B cell (primary cell): ENCODE data around the gene ERP29. TPM values are rescaled to one million over a fixed set of nuclear protein-coding genes. Genes with fewer than 3 reads are reported as not detected.

Experiments used
- ATAC-seq: fragments of 200-7000 bp; cut with Tn5 transposase; one replicate; pipeline ENCODE4 v1.10.0; 2021; ENCODE audit warnings: low read depth, mild to moderate bottlenecking, moderate number of reproducible peaks, moderate library complexity
- CTCF ChIA-PET: fragments of 350-600 bp; sonication (Branson Sonifier 250); formaldehyde crosslinking; loops from one replicate; lab custom pipeline; 2021; ENCODE audit warnings: antibody characterized with exemption, inconsistent platforms; lab: Charles Lee
- POLR2A ChIA-PET: fragments of 350-600 bp; sonication (Branson Sonifier 250); formaldehyde crosslinking; loops from one replicate; lab custom pipeline; 2021; ENCODE audit warnings: antibody characterized with exemption; lab: Charles Lee
- DNase-seq: peaks from one replicate; pipeline ENCODE4 v3.0.0; 2013
- H2AFZ ChIP-seq: 2 replicates; pipeline ENCODE4 v1.6.1; 2012; ENCODE audit warnings: mild to moderate bottlenecking, low read depth, low read length; ENCODE audit not compliant: insufficient read depth, poor library complexity, severe bottlenecking
- H3K27ac ChIP-seq, 2 donors: 1 replicate in 1 of 2; 2 replicates in 1 of 2; pipeline ENCODE4 v1.5.1; 2012 to 2013; ENCODE audit warnings: low read length in 2 of 2, mild to moderate bottlenecking in 2 of 2, moderate library complexity in 1 of 2
- H3K27me3 ChIP-seq, 4 experiments: fragments of 200-600 bp in 1 of 4; sonication (generic) in 1 of 4; replicated peaks in 1 of 4; 1 replicate in 2 of 4; 2 replicates in 2 of 4; pipeline versions ENCODE4 v1.6.1 to v1.7.0; 2013 to 2016; ENCODE audit warnings: low read length in 3 of 4, mild to moderate bottlenecking in 2 of 4, mixed read lengths in 1 of 4, moderate library complexity in 1 of 4; ENCODE audit not compliant: insufficient read depth in 4 of 4, control insufficient read depth in 3 of 4; ENCODE audit errors: control extremely low read depth in 1 of 4
- H3K36me3 ChIP-seq, 2 experiments: replicated peaks in 1 of 2; 1 replicate in 1 of 2; 2 replicates in 1 of 2; pipeline versions ENCODE4 v1.6.1 to v1.7.1; 2013; ENCODE audit warnings: low read length in 1 of 2; ENCODE audit not compliant: insufficient read depth in 2 of 2, control insufficient read depth in 1 of 2; ENCODE audit errors: control extremely low read depth in 1 of 2, extremely low read depth in 1 of 2
- H3K4me1 ChIP-seq, 2 donors: fragments of 200-600 bp in 1 of 2; sonication (generic) in 1 of 2; 1 replicate in 1 of 2; 2 replicates in 1 of 2; pipeline versions ENCODE4 v1.5.1 to v1.6.1; 2013 to 2017; ENCODE audit warnings: low read length in 2 of 2; ENCODE audit not compliant: control insufficient read depth in 2 of 2, insufficient read depth in 2 of 2
- H3K4me2 ChIP-seq: replicated peaks from 2 replicates; pipeline ENCODE3; 2012; ENCODE audit warnings: mild to moderate bottlenecking, low read depth, low read length; ENCODE audit not compliant: poor library complexity, severe bottlenecking
- H3K4me3 ChIP-seq, 5 experiments: fragments of 200-600 bp in 1 of 5; sonication (generic) in 1 of 5; 1 replicate in 3 of 5; 2 replicates in 2 of 5; pipeline versions ENCODE4 v1.5.1 to v1.7.0; 2011 to 2016; ENCODE audit warnings: low read length in 4 of 5, mild to moderate bottlenecking in 4 of 5, low read depth in 2 of 5, control low read depth in 1 of 5, moderate library complexity in 1 of 5; ENCODE audit not compliant: insufficient read depth in 1 of 5; ENCODE audit errors: control extremely low read depth in 1 of 5, extremely low read depth in 1 of 5
- H3K79me2 ChIP-seq: fragments of 200-600 bp; sonication (generic); one replicate; pipeline ENCODE4 v1.6.0; 2016; ENCODE audit warnings: low read length; ENCODE audit not compliant: control insufficient read depth, insufficient read depth
- H3K9ac ChIP-seq: fragments of 200-600 bp; sonication (generic); 2 replicates; pipeline ENCODE4 v1.6.1; 2017; ENCODE audit warnings: mild to moderate bottlenecking, low read length, moderate library complexity
- H3K9me3 ChIP-seq, 3 donors: one replicate each; pipeline versions ENCODE4 v1.6.1 to v1.7.1; 2013; ENCODE audit warnings: low read length in 2 of 3; ENCODE audit not compliant: control insufficient read depth in 2 of 3, insufficient read depth in 1 of 3; ENCODE audit errors: control extremely low read depth in 1 of 3
- H4K20me1 ChIP-seq: 2 replicates; pipeline ENCODE4 v1.6.0; 2012; ENCODE audit warnings: mild to moderate bottlenecking, low read length; ENCODE audit not compliant: insufficient read depth, control insufficient read depth, poor library complexity, severe bottlenecking
- H3K27ac Mint-ChIP-seq: one replicate; pipeline ENCODE4 v1.8.0; 2021; ENCODE audit warnings: mixed read lengths
- H3K27me3 Mint-ChIP-seq: one replicate; pipeline ENCODE4 v1.8.0; 2021; ENCODE audit warnings: mixed read lengths
- H3K4me1 Mint-ChIP-seq: one replicate; pipeline ENCODE4 v1.8.0; 2021; ENCODE audit warnings: mixed read lengths
- H3K4me3 Mint-ChIP-seq: one replicate; pipeline ENCODE4 v1.8.0; 2021; ENCODE audit warnings: mixed read lengths
- H3K9me3 Mint-ChIP-seq: one replicate; pipeline ENCODE4 v1.8.0; 2022; ENCODE audit warnings: mixed read lengths; ENCODE audit not compliant: insufficient read depth
- CTCF ChIP-seq: fragments of 200-600 bp; IDR thresholded peaks from one replicate; pipeline ENCODE4 v1.8.0; 2022; ENCODE audit warnings: antibody characterized with exemption, mild to moderate bottlenecking
- EZH2 ChIP-seq: IDR thresholded peaks from 2 replicates; pipeline ENCODE4 v1.6.1; 2012; ENCODE audit warnings: borderline replicate concordance, low read depth, mild to moderate bottlenecking, moderate library complexity, low read length; ENCODE audit not compliant: insufficient read depth, poor library complexity, severe bottlenecking
- WGBS: methylation state at CpG from one replicate; pipeline ENCODE4 v1.1.5; 2013; ENCODE audit warnings: missing lambda C conversion rate; ENCODE audit not compliant: insufficient coverage; 5-methylcytosine and 5-hydroxymethylcytosine counted together
- intact Hi-C: fragments of 100-400 bp; cut with micrococcal nuclease; formaldehyde crosslinking; loops from one replicate; pipeline ENCODE4 v1.10.0; 2022
- polyA plus RNA-seq: library from polyadenylated mRNA; depleted of rRNA; stranded (reverse); fragments of >200 nt; gene quantifications from 2 replicates; pipeline ENCODE4 v1.2.3, GENCODE V29; 2012
- total RNA-seq, 2 donors: library from RNA; stranded (reverse); fragments of 120-200 nt in 1 of 2; gene quantifications; 1 replicate in 1 of 2; 2 replicates in 1 of 2; pipeline versions ENCODE4 v1.2.3 to v1.2.4, GENCODE V29; 2013 to 2022

ERP29 gene
- total and polyA plus RNA-seq, 2 donors (not counting 1 experiment from before 2014, with no cell fraction given): 130 to 149 TPM

- peaks cover 0 to 13% (median 11%) of the 10 kb centered on the region in 4 experiments for H3K27me3 ChIP-seq
- H3K4me2 ChIP-seq: no peak overlapping the region
- no peak overlapping the region for H3K4me3 ChIP-seq
- peaks cover 8% of the 10 kb centered on the region for H3K79me2 ChIP-seq
- peaks cover 29% of the 10 kb centered on the region for H3K4me1 Mint-ChIP-seq
- H3K27ac Mint-ChIP-seq: no peak overlapping the region
- peaks cover 22 to 34% of the 10 kb centered on the region in 2 donors for H3K4me1 ChIP-seq
- peak overlapping the region; percentile 12 for H3K4me3 Mint-ChIP-seq
- intact Hi-C loops: no loop called here
- peaks cover 18% of the 10 kb centered on the region for H4K20me1 ChIP-seq
- ChIA-PET POLR2A (no interaction called here), CTCF (interaction anchor here (0.9 kb wide), 1 partner anchor 9 kb away, joined by 3 read pairs; no protein-coding TSS in a partner anchor)
- no peaks in the 10 kb centered on the region for H3K9me3 ChIP-seq
- no peak overlapping the region for H2AFZ ChIP-seq
- no peak overlapping the region for H3K9ac ChIP-seq
- peaks cover 11% of the 10 kb centered on the region for H3K27me3 Mint-ChIP-seq
- no peaks in the 10 kb centered on the region for H3K36me3 ChIP-seq
- DNase-seq: no peak
- no peaks in the 10 kb centered on the region for H3K9me3 Mint-ChIP-seq
- H3K27ac ChIP-seq: no peak overlapping the region
- no peak for TF ChIP-seq EZH2
- TF ChIP-seq CTCF: no peak
- WGBS: 93% methylated on average over 4 of the region's 8 CpGs
- no peak for ATAC-seq
These were observed 12.4 kb upstream of the ERP29 start for GRCh38 chr12:112000820-112001219.

GRCh38 chr12:112001576-112001975, 11.7 kb upstream of the ERP29 start:
- Mint-ChIP-seq H3K27me3 (peaks cover 11% of the 10 kb centered on the region), H3K4me3 (peak overlapping the region; percentile 80), H3K4me1 (peaks cover 24% of the 10 kb centered on the region), H3K27ac (no peak overlapping the region), H3K9me3 (no peaks in the 10 kb centered on the region)
- ChIA-PET POLR2A (interaction anchor here (1.5 kb wide), 1 partner anchor 11 kb away, joined by 3 read pairs; the partner anchor contains the start of genes ERP29 and TMEM116), CTCF (interaction anchor here (0.9 kb wide), 1 partner anchor 8 kb away, joined by 3 read pairs; no protein-coding TSS in a partner anchor)
- Histone ChIP-seq H3K27ac (no peak overlapping the region), H3K79me2 (peaks cover 7% of the 10 kb centered on the region), H3K27me3 (peaks cover 0 to 11% (median 9%) of the 10 kb centered on the region in 4 experiments), H3K9me3 (no peaks in the 10 kb centered on the region), H3K4me2 (peak overlapping the region; percentile 64), H3K36me3 (no peaks in the 10 kb centered on the region), H3K4me1 (peaks cover 21 to 27% of the 10 kb centered on the region in 2 donors), H4K20me1 (peaks cover 13% of the 10 kb centered on the region), H3K9ac (peak overlapping the region; percentile 41), H3K4me3 (peak overlapping the region in 1 of 5 experiments; percentile 48), H2AFZ (no peak overlapping the region)
- DNase-seq (no peak), ATAC-seq (no peak)
- intact Hi-C loops: no loop called here
- TF ChIP-seq EZH2: no peak
